GM21825 (cell line): ENCODE results near the gene AGPAT4.

Experiments used
- ATAC-seq: cut with Tn5 transposase; IDR thresholded peaks from one replicate; pipeline ENCODE4 v1.9.1; 2021; ENCODE audit warnings: mild to moderate bottlenecking, moderate library complexity; ENCODE audit not compliant: unreplicated experiment

Gene AGPAT4

DNA sequence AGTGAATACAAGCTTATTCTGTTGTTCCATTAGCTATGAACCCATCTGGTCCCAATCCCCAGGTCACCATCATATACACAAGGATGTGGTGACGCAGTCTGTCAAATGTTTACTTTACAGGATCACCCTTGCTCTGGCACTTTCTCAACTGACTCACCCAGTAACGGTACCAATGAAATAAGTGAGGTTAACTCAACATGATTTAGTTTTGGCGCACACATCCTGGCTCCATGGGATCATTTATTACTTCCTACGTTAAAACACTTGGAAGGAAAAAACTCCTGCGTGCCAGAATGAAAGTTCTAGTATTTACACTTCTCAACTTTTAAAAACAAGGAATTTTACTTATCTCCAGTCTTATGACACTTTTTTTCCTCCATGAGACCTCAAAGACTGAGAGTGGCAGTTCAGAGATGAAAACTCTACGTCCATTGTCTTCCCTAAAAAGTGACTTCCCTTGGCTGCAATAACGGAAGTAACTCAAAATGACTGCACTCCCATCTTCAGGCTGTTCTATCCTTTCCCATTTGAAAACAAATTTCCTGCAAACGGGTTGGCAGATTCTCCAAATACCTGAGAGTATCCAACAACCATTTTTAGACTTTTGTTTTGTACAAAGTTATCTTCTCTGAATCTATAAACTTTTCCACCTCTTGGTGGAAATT is 15.9 kb downstream of the AGPAT4 start:
- ATAC-seq = no peak

DNA sequence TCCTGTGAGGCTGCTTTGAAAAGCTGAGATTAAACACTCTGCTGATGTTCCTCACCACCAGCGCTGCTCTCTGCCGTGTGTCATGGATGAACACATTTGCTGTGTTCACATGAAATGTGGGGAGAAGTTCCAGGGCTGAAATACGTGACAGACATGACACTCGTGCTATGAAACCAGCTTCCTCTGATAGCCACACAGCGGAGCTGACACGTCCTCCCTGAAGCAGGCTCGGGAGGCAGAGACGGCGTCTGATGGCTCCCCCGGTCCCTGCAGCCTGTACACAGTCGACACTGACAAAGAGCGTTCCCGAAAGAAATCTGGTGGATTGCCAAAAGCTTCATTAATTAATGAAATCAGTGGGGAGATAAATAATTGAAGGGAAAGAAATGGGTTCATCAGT is 17.5 kb downstream of the AGPAT4 start:
- ATAC-seq = no peak

DNA sequence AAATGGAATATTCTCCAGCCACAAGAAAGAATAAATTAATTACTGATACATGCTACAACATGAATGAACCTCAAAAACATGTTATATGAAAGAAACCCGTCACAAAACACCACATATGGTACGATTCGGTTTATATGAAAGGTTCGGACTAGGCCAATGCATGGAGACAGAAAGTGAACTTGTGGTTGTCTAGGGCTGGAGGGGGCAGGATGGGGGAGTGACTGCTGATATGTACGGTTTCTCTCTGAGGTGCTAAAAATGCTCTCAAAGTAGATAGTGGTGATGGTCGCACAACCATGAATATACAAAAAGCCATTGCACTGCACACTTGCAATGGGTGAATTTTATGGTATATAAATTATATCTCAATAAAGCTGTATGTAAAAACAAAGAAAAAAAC is 18.3 kb downstream of the AGPAT4 start:
- no peak for ATAC-seq

DNA sequence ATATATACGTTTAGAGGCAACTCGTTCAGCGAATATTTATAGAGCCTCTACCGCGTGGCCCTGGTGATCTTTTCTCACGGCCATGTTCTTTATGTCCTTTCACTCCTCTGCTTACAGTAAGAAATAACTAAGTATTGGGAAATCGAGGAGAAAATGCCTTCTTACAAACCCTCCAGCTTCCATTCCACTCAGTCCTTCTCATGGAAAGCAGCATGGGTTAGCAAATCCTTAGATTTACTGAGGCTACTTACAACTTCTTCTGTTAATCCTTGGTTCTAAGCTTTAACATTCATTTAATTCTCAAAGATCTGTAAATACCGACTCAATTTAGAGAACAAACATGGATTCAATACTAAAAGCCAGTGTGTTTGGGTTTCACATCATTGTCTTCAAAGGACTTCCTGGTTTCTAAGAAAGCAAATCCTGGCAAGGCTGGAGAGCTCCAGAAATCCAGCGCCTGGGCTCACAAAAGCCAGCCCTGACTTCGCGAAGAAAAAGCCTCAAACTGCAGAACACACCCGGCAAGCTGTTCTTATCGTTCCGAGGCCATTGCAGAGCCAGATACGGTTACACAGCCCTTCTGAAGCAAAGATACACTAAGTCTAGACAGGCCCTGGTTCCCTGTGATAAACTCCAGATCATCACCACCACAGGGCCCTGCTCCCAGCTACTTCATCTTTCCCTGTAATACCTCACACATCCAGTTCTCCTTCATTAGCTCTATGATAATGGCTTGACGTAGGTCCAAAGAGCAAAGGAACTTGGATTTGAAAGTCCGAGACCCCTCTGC is 19.2 kb downstream of the AGPAT4 start:
- ATAC-seq = no peak

DNA sequence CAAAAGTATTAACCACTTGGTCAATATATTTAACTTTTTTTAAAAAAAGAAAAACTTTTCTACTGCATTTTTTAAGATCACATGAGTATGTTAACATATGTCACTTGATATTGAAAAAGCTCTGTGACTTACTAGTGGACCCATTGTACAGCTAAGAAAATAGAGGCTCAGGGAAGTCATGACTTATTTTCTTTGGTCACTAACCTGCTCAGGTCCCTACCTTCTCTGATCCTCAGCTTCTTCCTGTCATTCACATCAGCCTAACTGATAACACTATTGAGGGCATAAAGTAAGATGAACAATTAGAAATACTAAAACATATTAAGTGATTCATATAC is 19.8 kb downstream of the AGPAT4 start:
- ATAC-seq = no peak

DNA sequence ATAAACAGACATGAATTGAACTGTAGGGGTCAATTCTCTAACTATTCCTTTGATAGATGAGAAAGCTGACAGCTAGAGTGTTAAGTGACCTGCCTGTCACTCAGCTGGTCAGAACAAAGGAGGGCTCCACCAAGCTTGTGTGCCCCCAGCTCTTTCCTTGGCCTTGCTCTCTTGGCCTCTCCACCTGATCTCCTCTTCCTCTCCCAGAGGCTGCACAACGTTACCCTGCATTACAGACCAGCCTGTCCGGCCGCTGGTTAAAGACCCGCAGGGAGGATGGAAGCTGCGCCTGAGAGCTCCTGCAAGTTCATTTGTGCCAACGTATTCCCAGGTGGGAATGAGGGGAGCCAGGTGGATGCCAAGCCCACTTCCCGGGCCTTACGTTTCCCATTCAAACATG is 22.5 kb downstream of the AGPAT4 start:
- no peak for ATAC-seq

DNA sequence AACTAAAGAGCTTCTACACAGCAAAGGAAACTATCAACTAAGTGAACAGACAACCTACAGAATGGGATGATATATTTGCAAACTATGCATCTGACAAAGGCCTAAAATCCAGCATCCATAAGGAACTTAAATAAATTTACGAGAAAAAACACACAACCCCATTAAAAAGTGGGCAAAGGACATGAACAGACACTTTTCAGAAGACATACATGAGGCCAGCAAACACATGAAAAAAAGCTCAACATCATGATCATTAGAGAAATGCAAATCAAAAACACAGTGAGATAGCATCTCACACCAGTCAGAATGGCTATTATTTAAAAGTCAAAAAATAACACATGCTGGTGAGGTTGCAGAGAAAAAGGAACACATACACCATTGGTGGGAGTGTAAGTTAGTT is 24.5 kb downstream of the AGPAT4 start:
- ATAC-seq = no peak

DNA sequence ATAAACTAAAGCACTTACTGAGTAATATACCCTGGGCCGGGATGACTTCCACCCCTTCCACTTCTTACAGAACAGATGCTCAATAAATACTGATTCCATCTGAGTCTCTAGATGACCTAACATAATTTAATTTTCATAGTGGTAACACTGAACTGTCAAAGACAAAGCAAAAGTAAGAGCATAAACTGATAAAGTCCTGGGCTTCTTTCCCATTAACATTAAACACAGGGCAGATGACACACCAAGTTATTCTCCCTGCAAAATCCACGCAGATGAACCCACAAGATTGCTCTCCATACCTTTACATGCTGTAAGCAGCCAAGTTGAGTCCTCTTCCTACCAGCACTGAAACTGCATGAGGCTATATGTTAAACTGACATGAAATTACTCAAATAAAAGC is 27.1 kb downstream of the AGPAT4 start:
- ATAC-seq = no peak

DNA sequence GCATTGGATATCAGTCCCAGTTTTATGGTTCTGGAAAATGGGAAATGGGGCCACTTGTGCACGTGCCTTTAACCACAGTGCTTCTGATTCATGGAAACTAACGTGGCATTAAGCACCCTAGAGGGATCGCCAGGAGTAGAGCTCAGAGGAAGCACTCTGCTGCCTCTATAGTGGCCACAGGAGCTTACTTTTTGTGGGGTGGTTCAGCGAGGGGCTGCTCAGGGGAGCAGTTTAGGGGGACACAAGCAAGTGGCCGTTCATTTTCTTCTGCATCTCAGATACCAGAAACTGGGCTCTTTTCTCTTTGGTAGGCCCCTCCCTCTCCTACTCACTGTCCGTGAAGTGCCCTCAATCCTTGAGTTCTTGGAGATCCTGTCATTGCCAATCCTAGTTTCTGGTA is 28.5 kb downstream of the AGPAT4 start:
- no peak for ATAC-seq

DNA sequence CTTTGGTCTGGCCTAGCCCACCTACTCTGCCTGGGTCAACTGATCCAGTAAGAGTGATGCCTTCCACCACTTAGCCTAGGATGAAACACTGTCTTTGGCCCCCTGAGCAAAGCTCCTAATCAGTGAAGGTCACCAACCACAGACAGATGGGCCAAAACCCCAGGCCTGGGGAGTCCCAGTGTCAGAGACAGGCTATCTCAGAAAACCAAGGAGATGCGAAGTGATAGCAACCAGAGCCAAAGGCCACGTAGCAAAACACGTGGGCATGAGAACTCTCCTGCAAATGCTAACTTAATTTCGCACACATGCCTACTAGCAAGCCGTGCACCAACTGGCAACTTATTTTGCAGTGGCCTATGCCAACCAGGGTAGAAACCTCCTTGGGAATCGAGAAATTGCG is 29.1 kb downstream of the AGPAT4 start:
- no peak for ATAC-seq

DNA sequence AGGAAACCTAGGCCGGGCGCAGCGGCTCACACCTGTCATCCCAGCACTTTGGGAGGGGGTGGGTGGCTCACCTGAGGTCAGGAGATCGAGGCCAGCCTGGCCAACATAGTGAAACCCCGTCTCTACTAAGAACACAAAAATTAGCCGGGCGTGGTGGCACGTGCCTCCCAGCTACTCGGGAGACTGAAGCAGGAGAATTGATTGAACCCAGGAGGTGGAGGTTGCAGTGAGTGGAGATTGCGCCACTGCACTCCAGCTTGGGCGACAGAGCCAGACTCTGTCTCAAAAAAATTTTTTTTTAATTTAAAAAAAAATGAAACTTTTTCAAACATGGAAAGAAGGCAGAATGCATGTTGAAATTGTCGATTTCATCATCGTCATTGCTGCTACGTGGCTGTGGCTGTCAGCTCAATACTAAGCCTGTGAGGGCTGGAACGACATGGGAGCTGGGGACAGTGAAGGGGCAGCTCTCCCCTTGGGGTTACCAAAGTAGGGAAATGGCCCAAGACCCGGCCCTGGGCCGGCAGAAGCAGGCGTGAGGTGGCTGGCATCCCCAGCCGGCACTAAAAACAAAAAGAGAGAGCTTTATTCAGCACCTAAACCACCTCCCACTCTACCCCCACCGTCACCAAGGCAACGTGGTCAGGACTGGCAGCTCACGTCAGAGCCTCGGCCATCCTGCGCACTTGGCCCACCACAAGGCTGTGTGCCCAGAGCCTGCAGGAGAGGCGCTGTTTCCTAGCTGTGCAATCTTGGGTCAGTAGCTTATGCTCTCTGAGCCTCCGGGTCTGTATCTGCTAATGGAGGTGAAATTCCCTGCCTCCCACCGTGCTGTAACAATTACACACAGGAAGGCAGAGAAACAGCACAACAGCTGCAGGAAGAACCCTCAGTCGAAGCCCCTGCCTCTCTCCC is 30.8 kb downstream of the AGPAT4 start:
- ATAC-seq = no peak

DNA sequence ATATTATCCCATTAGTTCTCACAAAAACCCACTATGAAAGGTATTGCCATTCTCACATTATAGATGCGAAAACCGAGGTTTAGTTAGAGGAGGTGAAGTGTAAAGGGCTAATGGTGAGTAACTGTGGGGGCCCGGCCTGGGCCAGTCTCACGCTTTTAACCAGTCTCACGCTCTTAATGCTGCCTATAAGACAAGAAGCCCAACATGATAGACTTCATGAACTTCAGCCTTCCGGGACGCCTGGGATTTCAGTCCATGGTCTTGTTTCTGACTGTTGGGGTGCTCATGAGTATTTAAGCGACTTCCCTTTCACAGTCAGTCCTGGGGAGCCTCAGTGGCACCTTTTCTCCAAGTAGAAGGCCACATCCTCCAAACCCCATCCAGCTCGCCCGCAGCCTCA is 31.7 kb downstream of the AGPAT4 start:
- ATAC-seq = no peak

DNA sequence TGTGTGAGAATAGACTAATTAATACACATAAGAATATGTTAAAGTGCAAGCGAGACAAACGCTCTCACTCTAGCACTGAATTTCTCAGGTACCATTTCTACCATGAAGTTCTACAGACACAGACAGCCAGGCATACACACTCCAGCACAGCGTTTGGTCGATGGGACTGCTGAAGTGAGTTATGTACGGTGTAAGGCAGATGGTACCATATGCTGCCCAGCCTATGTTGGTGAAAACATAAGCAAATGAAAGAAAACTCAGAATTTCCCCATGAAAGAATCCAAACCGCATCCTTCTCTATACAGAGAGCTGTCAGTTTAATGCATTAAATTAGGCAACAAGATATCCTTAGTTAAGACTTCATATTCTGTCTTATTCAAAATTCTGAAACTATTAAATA is 34.9 kb downstream of the AGPAT4 start:
- ATAC-seq = no peak

DNA sequence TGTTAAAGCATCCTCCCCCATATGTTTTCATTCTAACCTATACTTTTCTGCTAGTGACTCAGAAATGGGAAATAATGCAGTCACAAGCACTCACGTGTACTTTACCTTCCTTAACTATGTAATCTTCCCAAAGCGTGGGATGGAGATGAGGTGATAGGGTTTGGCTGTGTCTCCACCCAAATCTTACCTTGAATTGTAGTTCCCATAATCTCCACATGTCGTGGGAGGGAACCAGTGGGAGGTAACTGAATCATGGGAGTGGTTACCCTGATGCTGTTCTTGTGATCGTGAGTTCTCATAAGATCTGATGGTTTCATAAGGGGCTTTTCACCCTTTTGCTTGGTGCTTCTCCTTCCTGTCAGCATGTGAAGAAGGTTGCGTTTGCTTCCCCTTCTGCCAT is 35.4 kb downstream of the AGPAT4 start:
- ATAC-seq = no peak

DNA sequence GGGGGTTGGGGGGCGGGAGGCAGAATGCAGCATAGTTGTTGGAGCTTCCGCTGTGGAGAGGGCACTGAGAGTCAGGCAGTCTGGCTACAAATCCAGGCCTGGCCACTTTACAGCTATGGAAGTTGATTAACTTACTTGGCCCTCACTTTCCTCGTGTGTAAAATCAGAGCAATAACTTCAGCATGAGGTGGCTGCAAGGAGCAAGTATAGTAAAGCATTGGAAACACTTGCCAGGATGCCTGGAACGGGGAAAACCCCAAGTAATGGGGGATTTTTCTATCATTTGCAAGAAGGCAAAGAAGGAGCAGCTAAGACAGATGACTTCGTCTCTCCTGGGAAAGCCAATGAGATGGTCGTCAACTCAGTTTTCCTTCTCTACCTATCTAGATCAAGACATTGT is 35.8 kb downstream of the AGPAT4 start:
- no peak for ATAC-seq

DNA sequence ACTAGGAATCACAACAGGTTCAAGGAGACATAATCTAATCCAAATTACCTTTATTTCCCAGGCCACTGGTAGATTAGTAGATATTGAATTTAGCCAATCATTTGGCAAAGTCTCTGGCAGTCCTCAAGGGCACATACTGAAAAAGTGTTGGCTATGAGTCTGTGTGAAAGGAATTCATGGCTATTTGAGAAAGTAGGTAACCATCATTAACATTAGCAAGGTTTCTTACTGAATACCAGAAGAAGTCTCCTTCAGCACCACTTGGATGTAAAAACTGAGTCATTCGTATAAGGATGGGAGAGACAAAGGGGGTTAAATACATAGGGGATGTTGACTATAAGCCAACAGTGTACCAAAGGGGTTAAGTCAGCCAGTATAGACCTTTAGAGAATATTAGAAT is 36.7 kb downstream of the AGPAT4 start:
- ATAC-seq = no peak

DNA sequence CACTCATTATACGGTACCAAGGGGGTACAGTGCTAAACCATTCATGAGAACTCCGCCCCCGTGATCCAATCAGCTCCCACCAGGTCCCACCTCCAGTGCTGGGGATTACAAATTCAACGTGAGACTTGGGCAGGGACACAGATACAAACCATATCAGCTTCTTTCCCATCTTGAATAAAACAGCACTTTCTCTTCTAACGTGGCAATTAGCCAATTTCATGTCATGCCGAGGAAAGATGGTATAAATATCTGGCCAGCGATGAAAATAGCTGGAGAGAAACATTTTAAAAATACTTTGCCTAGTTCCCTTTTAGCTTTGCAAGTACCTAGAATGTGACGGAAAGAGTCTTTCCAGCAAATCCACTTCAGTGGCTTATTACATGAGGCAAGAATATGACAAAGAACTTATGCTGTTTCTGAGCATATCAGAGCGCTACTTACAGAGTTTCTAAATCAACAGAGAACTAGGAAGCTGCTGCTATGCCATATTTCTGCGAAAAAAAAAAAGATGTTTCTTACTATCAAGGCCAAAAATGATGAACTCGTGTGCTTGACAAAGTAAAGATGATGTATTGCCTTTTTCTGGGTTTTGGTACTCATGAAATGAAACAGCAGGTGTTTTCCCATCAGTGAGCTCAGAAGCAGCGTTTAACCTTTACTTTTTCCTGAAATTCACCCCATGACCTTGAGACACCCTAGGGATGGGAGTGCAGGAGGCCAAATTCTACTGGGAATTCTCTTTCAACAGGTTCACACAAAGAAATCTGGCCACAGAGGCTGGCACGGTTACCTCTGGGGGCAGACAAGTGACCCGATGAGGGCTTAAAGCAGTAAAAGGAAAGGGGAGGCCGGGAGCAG is 37.9 kb downstream of the AGPAT4 start:
- peak; percentile 57 for ATAC-seq

DNA sequence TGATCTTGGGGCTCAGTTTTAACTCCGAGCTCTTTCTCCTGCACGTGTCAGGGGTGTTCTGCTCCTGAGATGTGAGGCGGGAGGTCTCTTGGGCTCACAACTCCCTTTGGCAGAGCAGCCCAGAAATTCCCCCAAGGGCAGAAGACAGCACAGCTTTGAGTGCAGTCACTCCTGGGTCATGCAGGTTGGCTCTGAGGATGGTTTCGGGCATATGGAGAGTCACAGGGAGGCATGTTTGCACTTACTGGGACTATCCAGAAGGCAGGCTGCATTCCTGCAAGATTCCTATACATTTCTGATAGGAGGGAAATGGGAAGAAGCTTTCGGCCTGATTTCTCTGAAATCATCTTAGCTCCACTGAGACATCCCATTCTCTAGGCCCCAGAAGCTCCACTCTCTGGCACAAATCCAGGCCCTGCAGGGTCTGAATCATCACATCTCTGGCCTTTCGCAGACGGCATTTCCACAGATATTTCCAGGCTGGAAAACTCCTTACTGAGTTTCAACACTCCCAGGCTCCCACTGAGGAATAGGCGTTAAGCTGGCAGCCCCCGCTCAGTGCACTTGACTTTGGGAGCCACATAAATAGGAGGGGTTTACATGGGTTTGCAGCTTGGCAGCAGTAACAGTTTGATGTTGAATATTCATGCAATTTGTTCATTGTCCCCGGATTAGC is 39.7 kb downstream of the AGPAT4 start:
- no peak for ATAC-seq

DNA sequence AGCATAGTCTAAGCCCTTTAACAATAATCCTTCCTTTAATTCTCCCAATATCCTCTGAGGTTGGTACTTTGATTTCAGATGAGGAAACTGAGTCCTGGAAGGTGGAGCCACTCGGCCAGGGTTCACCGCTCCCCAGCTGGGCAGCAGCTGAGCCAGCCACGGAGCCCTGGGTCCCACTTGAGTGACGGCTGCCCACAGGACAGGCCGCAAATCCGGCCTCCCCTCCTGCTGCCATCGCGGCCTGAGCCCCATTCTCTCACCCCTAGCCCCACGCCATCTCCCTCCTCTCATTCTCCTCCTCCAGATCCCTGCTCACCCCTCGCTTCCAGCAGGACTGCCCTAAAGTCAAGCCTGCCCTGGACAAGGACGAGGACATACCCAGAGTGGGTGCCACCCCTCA is 41.4 kb downstream of the AGPAT4 start:
- no peak for ATAC-seq

DNA sequence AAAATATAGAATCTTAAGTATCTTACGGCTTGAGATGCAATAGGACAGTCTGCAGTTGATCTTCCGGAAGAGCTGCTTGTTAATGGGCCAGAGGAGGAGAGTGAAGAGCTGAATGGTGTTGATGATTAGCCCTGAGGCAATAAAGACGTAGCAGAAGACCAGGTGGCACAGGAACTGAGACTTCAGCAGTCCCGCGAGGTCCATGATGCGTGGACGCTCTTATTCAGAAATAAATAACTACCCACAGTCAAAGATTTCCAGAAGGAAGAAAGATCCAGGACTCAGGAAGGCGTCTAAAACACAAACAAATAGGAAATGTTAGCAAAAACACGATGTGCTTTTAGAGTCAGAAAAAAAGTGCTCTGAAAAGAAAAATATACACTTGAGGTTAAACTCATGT is 41.9 kb downstream of the AGPAT4 start:
- no peak for ATAC-seq
